Activated naive CD4-positive, alpha-beta T cell treated with anti-CD3 and anti-CD28 coated beads for 36 hours (primary cell): Measurements from ENCODE around the gene SLC9A3. TPM values are rescaled to one million over a fixed set of nuclear protein-coding genes. Genes with fewer than 3 reads are reported as not detected.

Source experiments
- CTCF ChIA-PET: fragments of 350-600 bp; sonication (Branson Sonifier 250); formaldehyde crosslinking; loops from one replicate; lab custom pipeline; 2021; ENCODE audit warnings: antibody characterized with exemption; lab: Charles Lee
- DNase-seq: peaks from one replicate; pipeline ENCODE4 v3.0.0-alpha.2; 2020
- H3K27ac Mint-ChIP-seq: one replicate; pipeline ENCODE4 v1.8.0; 2021; ENCODE audit warnings: mild to moderate bottlenecking, mixed read lengths
- H3K27me3 Mint-ChIP-seq: one replicate; pipeline ENCODE4 v1.8.0; 2021; ENCODE audit warnings: low read depth, mixed read lengths
- H3K36me3 Mint-ChIP-seq: one replicate; pipeline ENCODE4 v1.8.0; 2021; ENCODE audit warnings: low read depth, mixed read lengths
- H3K4me1 Mint-ChIP-seq: one replicate; pipeline ENCODE4 v1.8.0; 2021; ENCODE audit warnings: low read depth, mixed read lengths
- H3K4me3 Mint-ChIP-seq: one replicate; pipeline ENCODE4 v1.8.0; 2021; ENCODE audit warnings: mild to moderate bottlenecking, moderate library complexity, mixed read lengths
- H3K9me3 Mint-ChIP-seq: one replicate; pipeline ENCODE4 v1.8.0; 2021; ENCODE audit warnings: mixed read lengths
- intact Hi-C: fragments of 100-400 bp; cut with micrococcal nuclease; formaldehyde crosslinking; loops from one replicate; pipeline ENCODE4 v1.15.1; 2023
- microRNA-seq: library from miRNA; unstranded; fragments of <30 nt; microRNA quantifications from one replicate; pipeline ENCODE4 v1.2.0, GENCODE V29; 2022; ENCODE audit warnings: borderline microRNAs expressed, borderline replicate concordance
- total RNA-seq, 2 experiments: library from RNA; stranded (reverse); gene quantifications; one replicate each; pipeline ENCODE4 v1.2.3, GENCODE V29; 2021

The SLC9A3 gene
- total RNA-seq, 2 experiments from 2014 or later = 1.6 to 2.3 TPM

- Mint-ChIP-seq H3K36me3 (no peaks in the 10 kb centered on the region), H3K9me3 (no peaks in the 10 kb centered on the region), H3K27ac (no peak overlapping the region), H3K4me3 (no peak overlapping the region), H3K4me1 (no peaks in the 10 kb centered on the region), H3K27me3 (no peaks in the 10 kb centered on the region)
- CTCF ChIA-PET = no interaction called here
- no peak for DNase-seq
- intact Hi-C loops = no loop called here
Measured at GRCh38 chr5:423233-423565, 101.0 kb downstream of the SLC9A3 start.

GRCh38 chr5:422323-423232 is 101.7 kb downstream of the SLC9A3 start:
- CTCF ChIA-PET = no interaction called here
- intact Hi-C loops = no loop called here
- no peaks in the 10 kb centered on the region for H3K4me1 Mint-ChIP-seq
- H3K4me3 Mint-ChIP-seq = no peak overlapping the region
- H3K27me3 Mint-ChIP-seq = no peaks in the 10 kb centered on the region
- no peak for DNase-seq
- H3K27ac Mint-ChIP-seq = no peak overlapping the region
- no peaks in the 10 kb centered on the region for H3K9me3 Mint-ChIP-seq
- no peaks in the 10 kb centered on the region for H3K36me3 Mint-ChIP-seq

DNA sequence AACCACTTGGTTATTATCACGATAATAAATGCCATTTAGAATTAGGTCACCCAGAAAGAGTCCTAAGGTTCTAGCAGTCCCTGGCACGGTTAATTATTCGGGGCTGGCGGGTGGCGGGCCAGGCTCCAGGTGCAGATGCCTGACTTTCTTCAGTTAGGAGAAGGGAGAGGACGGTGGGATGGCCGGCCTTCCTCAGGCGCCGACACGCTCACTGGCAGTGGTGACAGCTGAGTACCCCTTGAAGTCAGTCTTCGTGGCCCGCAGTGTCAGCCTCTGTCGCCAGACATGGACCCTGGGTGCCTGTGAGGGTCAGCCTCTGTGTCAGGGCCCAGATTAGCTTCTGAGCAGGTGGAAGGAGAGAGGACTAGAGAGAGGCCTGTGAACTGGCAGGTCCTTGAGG is 102.3 kb downstream of the SLC9A3 start:
- Mint-ChIP-seq H3K27ac (no peak overlapping the region), H3K4me1 (no peaks in the 10 kb centered on the region), H3K4me3 (no peak overlapping the region), H3K36me3 (no peaks in the 10 kb centered on the region), H3K27me3 (no peaks in the 10 kb centered on the region), H3K9me3 (no peaks in the 10 kb centered on the region)
- intact Hi-C loops = no loop called here
- DNase-seq = no peak
- CTCF ChIA-PET = no interaction called here

DNA sequence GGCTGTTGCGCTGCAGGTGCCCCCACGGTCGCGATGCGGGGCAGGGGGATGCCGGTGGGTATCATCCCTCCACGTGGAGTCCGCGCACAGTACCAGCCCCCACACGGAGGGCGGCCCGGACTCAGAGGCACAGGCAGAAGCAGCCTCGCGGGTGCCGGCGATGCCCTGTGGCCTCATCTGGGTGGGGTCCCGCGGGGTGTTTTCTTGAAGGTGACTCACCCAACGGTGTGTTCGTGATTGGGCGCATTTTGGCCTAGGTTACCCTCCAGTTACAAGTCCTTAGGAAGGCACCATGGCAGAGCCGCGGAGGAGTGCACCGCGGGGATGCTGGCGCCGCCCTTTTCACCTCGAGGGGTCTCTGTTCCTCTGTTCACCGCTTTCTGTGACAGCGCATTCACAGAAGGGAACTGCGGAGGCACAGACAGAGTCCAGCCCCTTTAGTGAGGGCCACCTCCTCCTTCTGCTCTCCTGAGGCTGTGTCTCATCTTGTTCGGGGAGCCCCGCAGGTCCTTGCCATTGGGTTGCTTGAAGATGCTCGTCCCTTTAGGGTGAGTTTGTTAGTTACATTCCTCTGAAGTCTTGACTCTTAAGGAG is 102.9 kb downstream of the SLC9A3 start:
- Mint-ChIP-seq H3K27ac (no peak overlapping the region), H3K4me1 (no peaks in the 10 kb centered on the region)
- intact Hi-C loops = no loop called here

DNA sequence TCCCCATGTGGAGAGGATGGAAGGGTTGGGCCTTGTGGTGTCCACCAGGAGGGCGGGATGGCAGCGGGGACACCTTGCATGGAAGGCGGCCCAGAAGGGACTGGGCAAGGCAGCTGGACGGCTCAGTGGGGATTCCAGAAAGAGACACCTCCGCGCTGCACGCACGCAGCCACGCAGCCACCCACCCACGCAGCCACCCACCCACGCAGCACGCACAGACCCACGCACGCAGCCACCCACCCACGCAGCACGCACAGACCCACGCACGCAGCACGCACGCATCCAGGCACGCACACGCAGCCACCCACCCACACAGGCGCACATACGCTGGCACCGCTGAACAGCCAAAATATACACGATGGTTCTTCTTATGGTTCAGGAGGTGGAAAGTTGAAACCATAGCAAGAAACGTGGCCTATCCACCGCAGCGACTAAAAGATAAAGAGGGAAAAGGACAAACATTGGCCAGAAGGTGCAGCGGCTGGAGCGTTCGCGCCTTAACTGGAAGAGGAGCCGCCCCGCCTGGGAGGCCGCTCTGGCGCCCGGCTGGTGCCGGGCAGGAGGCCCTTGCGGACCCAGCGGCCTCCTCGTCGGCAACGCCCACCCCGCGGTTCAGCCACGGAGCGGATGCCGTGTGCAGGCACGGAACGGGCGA is 103.5 kb downstream of the SLC9A3 start:
- CTCF ChIA-PET = no interaction called here
- no peaks in the 10 kb centered on the region for H3K36me3 Mint-ChIP-seq
- DNase-seq = no peak
- H3K9me3 Mint-ChIP-seq = no peaks in the 10 kb centered on the region
- intact Hi-C loops = no loop called here
- H3K27me3 Mint-ChIP-seq = no peaks in the 10 kb centered on the region
- no peak overlapping the region for H3K4me3 Mint-ChIP-seq
- no peak overlapping the region for H3K27ac Mint-ChIP-seq
- H3K4me1 Mint-ChIP-seq = no peaks in the 10 kb centered on the region

More for the DNA sequence above, 102.9 kb downstream of the SLC9A3 start:
- Mint-ChIP-seq H3K27me3 (no peaks in the 10 kb centered on the region), H3K36me3 (no peaks in the 10 kb centered on the region), H3K9me3 (no peaks in the 10 kb centered on the region), H3K4me3 (no peak overlapping the region)
- CTCF ChIA-PET = no interaction called here
- DNase-seq = no peak

Small RNA genes within 50 kb of the gene (microRNA-seq; reads per million reads assigned to microRNA genes)
- not detected for gene MIR4456

Other genes with a start within 250 kb of the SLC9A3 start
- 1 to 10 TPM; 4.1 to 5.5 TPM for gene AHRR, start 202.7 kb downstream of the SLC9A3 start, total RNA-seq
- 10 to 100 TPM; 41.6 to 41.7 TPM for gene EXOC3, start 81.3 kb downstream of the SLC9A3 start, total RNA-seq
- gene CEP72, start 87.9 kb upstream of the SLC9A3 start, total RNA-seq = 10 to 100 TPM; 18.3 to 18.8 TPM
- under 1 TPM; 0.02 to 0.10 TPM for gene TPPP, start 168.9 kb upstream of the SLC9A3 start, total RNA-seq